HCT116 (cell line): Measurements from ENCODE around the gene TRPM3. TPM values are rescaled to one million over a fixed set of nuclear protein-coding genes. Genes with fewer than 3 reads are reported as not detected.

Source experiments
- ATAC-seq: fragments of 200-7000 bp; cut with Tn5 transposase; 2 replicates; pipeline ENCODE4 v1.9.1; 2020; ENCODE audit warnings: mild to moderate bottlenecking, moderate library complexity
- BruUV-seq: library from RNA; stranded (reverse); fragments of 400-500 nt; replicated peaks from 2 replicates; lab custom pipeline; 2021; lab: Mats Ljungman, UMichigan
- CTCF ChIA-PET: fragments of 300-600 bp; sonication (Branson Sonifier 250); formaldehyde crosslinking; loops from one replicate; lab custom pipeline; 2021; ENCODE audit warnings: antibody characterized with exemption; lab: Charles Lee
- POLR2A ChIA-PET: fragments of 300-600, 350-600 bp; sonication (Branson Sonifier 250); formaldehyde crosslinking; loops from one replicate; lab custom pipeline; 2021; ENCODE audit warnings: antibody characterized with exemption; lab: Charles Lee
- RAD21 ChIA-PET, 2 experiments: fragments of 300-600 bp; sonication (Branson Sonifier 250); formaldehyde crosslinking; loops; one replicate each; lab custom pipeline; 2023; ENCODE audit warnings: low total read pairs in 2 of 2; ENCODE audit not compliant: uncharacterized antibody in 2 of 2, unreplicated experiment in 2 of 2, low non-redundant PET in 1 of 2; lab: Charles Lee
- DNase-seq: peaks from one replicate; pipeline ENCODE4 v3.0.0-alpha.2; 2010; ENCODE audit warnings: low read depth, low spot score
- H2AFZ ChIP-seq: fragments of 200-600 bp; shearing (Covaris generic), sonication (generic); 2 replicates; pipeline ENCODE4 v1.6.1; 2017; ENCODE audit warnings: low read depth, mixed run types, mixed read lengths, antibody characterized with exemption, low read length; ENCODE audit not compliant: poor library complexity, severe bottlenecking
- H3K27ac ChIP-seq: 2 replicates; pipeline ENCODE4 v1.5.1; 2012; ENCODE audit warnings: low read depth, low read length
- H3K27me3 ChIP-seq: fragments of 200-600 bp; sonication (generic); 2 replicates; pipeline ENCODE4 v1.6.1; 2016; ENCODE audit warnings: mixed run types, low read length, mixed read lengths; ENCODE audit not compliant: insufficient read depth
- H3K36me3 ChIP-seq, 2 experiments: fragments of 200-500 bp in 1 of 2; fragments of 200-600 bp in 1 of 2; sonication (Bioruptor generic) in 1 of 2; sonication (generic) in 1 of 2; 2 replicates each; pipeline versions ENCODE4 v1.5.1 to v1.6.1; 2014 to 2016; ENCODE audit warnings: low read length in 2 of 2, inconsistent platforms in 1 of 2, mixed read lengths in 1 of 2, mixed run types in 1 of 2; ENCODE audit not compliant: insufficient read depth in 2 of 2, control insufficient read depth in 1 of 2
- H3K4me1 ChIP-seq, 2 experiments: fragments of 200-600 bp in 1 of 2; sonication (generic) in 1 of 2; 2 replicates each; pipeline versions ENCODE4 v1.5.1 to v1.6.1; 2012 to 2017; ENCODE audit warnings: low read length in 2 of 2, inconsistent platforms in 1 of 2, mild to moderate bottlenecking in 1 of 2, mixed read lengths in 1 of 2, mixed run types in 1 of 2, moderate library complexity in 1 of 2; ENCODE audit not compliant: insufficient read depth in 2 of 2, control insufficient read depth in 1 of 2
- H3K4me2 ChIP-seq: fragments of 200-600 bp; sonication (generic); 2 replicates; pipeline ENCODE4 v1.6.1; 2017; ENCODE audit warnings: mixed run types, low read length, mixed read lengths
- H3K4me3 ChIP-seq, 2 experiments: fragments of 200-600 bp in 1 of 2; sonication (generic) in 1 of 2; replicated peaks in 1 of 2; 2 replicates each; pipeline ENCODE4 v1.5.1; 2011 to 2016; ENCODE audit warnings: low read length in 2 of 2, control low read depth in 1 of 2, low read depth in 1 of 2, mild to moderate bottlenecking in 1 of 2, mixed read lengths in 1 of 2, mixed run types in 1 of 2
- H3K79me2 ChIP-seq: fragments of 200-600 bp; sonication (generic); 2 replicates; pipeline ENCODE4 v1.6.1; 2017; ENCODE audit warnings: mild to moderate bottlenecking, mixed run types, low read length, moderate library complexity, mixed read lengths; ENCODE audit not compliant: insufficient read depth
- H3K9ac ChIP-seq: fragments of 200-600 bp; sonication (generic); 2 replicates; pipeline ENCODE4 v1.6.1; 2016; ENCODE audit warnings: low read length, mixed read lengths
- H3K9me2 ChIP-seq: fragments of 200-600 bp; sonication (generic), shearing (Covaris generic); 2 replicates; pipeline ENCODE4 v1.6.1; 2017; ENCODE audit warnings: mixed run types, mild to moderate bottlenecking, moderate library complexity; ENCODE audit not compliant: insufficient read depth
- H3K9me3 ChIP-seq, 2 experiments: fragments of 200-500 bp in 1 of 2; fragments of 200-600 bp in 1 of 2; sonication (Bioruptor generic) in 1 of 2; sonication (generic) in 1 of 2; 2 replicates each; pipeline ENCODE4 v1.6.1; 2014 to 2017; ENCODE audit warnings: low read length in 2 of 2, mixed read lengths in 2 of 2, inconsistent platforms in 1 of 2, low read depth in 1 of 2, mild to moderate bottlenecking in 1 of 2, mixed run types in 1 of 2, moderate library complexity in 1 of 2; ENCODE audit not compliant: control insufficient read depth in 1 of 2, insufficient read depth in 1 of 2
- H4K20me1 ChIP-seq: fragments of 200-600 bp; sonication (generic), shearing (Covaris generic); 2 replicates; pipeline ENCODE4 v1.6.1; 2017; ENCODE audit warnings: mixed run types, mild to moderate bottlenecking, moderate library complexity; ENCODE audit not compliant: insufficient read depth
- CBX3 ChIP-seq: IDR thresholded peaks from 2 replicates; pipeline ENCODE4 v1.6.1; 2012; ENCODE audit warnings: low read depth
- CEBPB ChIP-seq: IDR thresholded peaks from 2 replicates; pipeline ENCODE4 v1.6.1; 2012; ENCODE audit warnings: low read depth
- CTCF ChIP-seq, 3 experiments: fragments of 200-600 bp in 1 of 3; sonication (generic) in 1 of 3; IDR thresholded peaks in 2 of 3; conservative IDR thresholded peaks in 1 of 3; 2 replicates each; pipeline ENCODE4 v1.5.1; 2012 to 2017; ENCODE audit warnings: low read depth in 2 of 3, low read length in 2 of 3, antibody characterized with exemption in 1 of 3, borderline replicate concordance in 1 of 3, control low read depth in 1 of 3, mild to moderate bottlenecking in 1 of 3, mixed read lengths in 1 of 3, mixed run types in 1 of 3, moderate library complexity in 1 of 3; ENCODE audit not compliant: insufficient read depth in 1 of 3
- EGR1 ChIP-seq: IDR thresholded peaks from 2 replicates; pipeline ENCODE4 v1.6.1; 2012; ENCODE audit warnings: low read depth
- ELF1 ChIP-seq: IDR thresholded peaks from 2 replicates; pipeline ENCODE4 v1.6.1; 2012; ENCODE audit warnings: low read depth, borderline replicate concordance
- EZH2 ChIP-seq: fragments of 200-600 bp; sonication (generic); IDR thresholded peaks from 2 replicates; pipeline ENCODE4 v1.6.1; 2017; ENCODE audit warnings: antibody characterized with exemption, mixed run types
- EZH2phosphoT487 ChIP-seq: fragments of 200-600 bp; IDR thresholded peaks from 2 replicates; pipeline ENCODE4 v1.6.1; 2018; ENCODE audit warnings: antibody characterized with exemption, borderline replicate concordance
- FOSL1 ChIP-seq: IDR thresholded peaks from 2 replicates; pipeline ENCODE4 v1.6.1; 2012; ENCODE audit warnings: low read depth
- MAX ChIP-seq: IDR thresholded peaks from 2 replicates; pipeline ENCODE4 v1.6.1; 2012
- POLR2A ChIP-seq: IDR thresholded peaks from 2 replicates; pipeline ENCODE4 v1.7.0; 2011; ENCODE audit warnings: borderline replicate concordance; ENCODE audit not compliant: insufficient read depth, insufficient read length; ENCODE audit errors: extremely low read depth
- POLR2AphosphoS5 ChIP-seq: IDR thresholded peaks from 2 replicates; pipeline ENCODE4 v1.6.1; 2011; ENCODE audit warnings: mild to moderate bottlenecking, low read depth, low read length, moderate library complexity
- RAD21 ChIP-seq: IDR thresholded peaks from 2 replicates; pipeline ENCODE4 v1.6.1; 2012; ENCODE audit warnings: low read depth, mild to moderate bottlenecking
- SIN3A ChIP-seq: IDR thresholded peaks from 2 replicates; pipeline ENCODE4 v1.6.1; 2012; ENCODE audit warnings: low read depth
- SP1 ChIP-seq: IDR thresholded peaks from 2 replicates; pipeline ENCODE4 v1.6.1; 2012; ENCODE audit warnings: low read depth
- TCF7L2 ChIP-seq: IDR thresholded peaks from 2 replicates; pipeline ENCODE4 v1.7.0; 2011; ENCODE audit warnings: borderline replicate concordance, inconsistent platforms; ENCODE audit not compliant: insufficient read depth, insufficient read length; ENCODE audit errors: extremely low read depth
- YY1 ChIP-seq: IDR thresholded peaks from 2 replicates; pipeline ENCODE4 v1.6.1; 2011; ENCODE audit warnings: low read length, low read depth, moderate library complexity, mild to moderate bottlenecking; ENCODE audit not compliant: insufficient replicate concordance; ENCODE audit errors: extremely low read depth
- ZBTB33 ChIP-seq: IDR thresholded peaks from 2 replicates; pipeline ENCODE4 v1.6.1; 2011; ENCODE audit warnings: mild to moderate bottlenecking, low read length, moderate library complexity; ENCODE audit not compliant: insufficient replicate concordance; ENCODE audit errors: extremely low read depth
- ZNF274 ChIP-seq: fragments of 200-500 bp; sonication (Bioruptor generic); IDR thresholded peaks from 2 replicates; pipeline ENCODE4 v1.6.1; 2014; ENCODE audit warnings: mild to moderate bottlenecking, low read depth, low read length, inconsistent platforms
- intact Hi-C: fragments of 100-400 bp; cut with micrococcal nuclease; formaldehyde crosslinking; loops from 2 replicates; pipeline ENCODE4 v1.10.0; 2022
- total RNA-seq: library from RNA; stranded (reverse); gene quantifications from one replicate; pipeline ENCODE4 v1.2.1, GENCODE V29; 2021; ENCODE audit not compliant: unreplicated experiment
- TF ChIP-seq, protein P1 (sequence below): IDR thresholded peaks from 2 replicates; pipeline ENCODE4 v1.6.1; 2012; ENCODE audit warnings: low read depth

The TRPM3 gene
- total RNA-seq, 1 experiment from 2014 or later: not detected

GRCh38 chr9:71058660-71059059 lies 62.8 kb downstream of the TRPM3 start:
- BruUV-seq: no TSS peak
- intact Hi-C loops: no loop called here
- no peaks in the 10 kb centered on the region for H3K9me2 ChIP-seq
- H3K9me3 ChIP-seq: no peaks in the 10 kb centered on the region
- no peaks in the 10 kb centered on the region for H3K36me3 ChIP-seq
- H3K4me2 ChIP-seq: no peak overlapping the region
- H3K4me3 ChIP-seq: no peak overlapping the region
- no peak for ATAC-seq
- no peaks in the 10 kb centered on the region for H4K20me1 ChIP-seq
- H3K27ac ChIP-seq: no peak overlapping the region
- TF ChIP-seq FOSL1 (no peak), CBX3 (no peak), CTCF (IDR thresholded peaks at IDR 0.05 in 2 of 3, conservative IDR thresholded peaks at IDR 0.05 in 1 of 3; ENCODE audit: borderline replicate concordance in 1 of 3, insufficient read depth in 1 of 3, low read depth in 2 of 3, low read length in 2 of 3) (no peak), ELF1 (no peak), EZH2 (no peak), EGR1 (no peak), POLR2A (no peak), RAD21 (no peak), TCF7L2 (no peak), ZBTB33 (no peak), YY1 (no peak), ZNF274 (no peak), POLR2AphosphoS5 (no peak), MAX (no peak), EZH2phosphoT487 (no peak), SIN3A (no peak), CEBPB (no peak), SP1 (no peak)
- TF ChIP-seq, protein P1, sequence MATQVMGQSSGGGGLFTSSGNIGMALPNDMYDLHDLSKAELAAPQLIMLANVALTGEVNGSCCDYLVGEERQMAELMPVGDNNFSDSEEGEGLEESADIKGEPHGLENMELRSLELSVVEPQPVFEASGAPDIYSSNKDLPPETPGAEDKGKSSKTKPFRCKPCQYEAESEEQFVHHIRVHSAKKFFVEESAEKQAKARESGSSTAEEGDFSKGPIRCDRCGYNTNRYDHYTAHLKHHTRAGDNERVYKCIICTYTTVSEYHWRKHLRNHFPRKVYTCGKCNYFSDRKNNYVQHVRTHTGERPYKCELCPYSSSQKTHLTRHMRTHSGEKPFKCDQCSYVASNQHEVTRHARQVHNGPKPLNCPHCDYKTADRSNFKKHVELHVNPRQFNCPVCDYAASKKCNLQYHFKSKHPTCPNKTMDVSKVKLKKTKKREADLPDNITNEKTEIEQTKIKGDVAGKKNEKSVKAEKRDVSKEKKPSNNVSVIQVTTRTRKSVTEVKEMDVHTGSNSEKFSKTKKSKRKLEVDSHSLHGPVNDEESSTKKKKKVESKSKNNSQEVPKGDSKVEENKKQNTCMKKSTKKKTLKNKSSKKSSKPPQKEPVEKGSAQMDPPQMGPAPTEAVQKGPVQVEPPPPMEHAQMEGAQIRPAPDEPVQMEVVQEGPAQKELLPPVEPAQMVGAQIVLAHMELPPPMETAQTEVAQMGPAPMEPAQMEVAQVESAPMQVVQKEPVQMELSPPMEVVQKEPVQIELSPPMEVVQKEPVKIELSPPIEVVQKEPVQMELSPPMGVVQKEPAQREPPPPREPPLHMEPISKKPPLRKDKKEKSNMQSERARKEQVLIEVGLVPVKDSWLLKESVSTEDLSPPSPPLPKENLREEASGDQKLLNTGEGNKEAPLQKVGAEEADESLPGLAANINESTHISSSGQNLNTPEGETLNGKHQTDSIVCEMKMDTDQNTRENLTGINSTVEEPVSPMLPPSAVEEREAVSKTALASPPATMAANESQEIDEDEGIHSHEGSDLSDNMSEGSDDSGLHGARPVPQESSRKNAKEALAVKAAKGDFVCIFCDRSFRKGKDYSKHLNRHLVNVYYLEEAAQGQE: no peak
- H3K4me1 ChIP-seq: no peaks in the 10 kb centered on the region
- ChIA-PET POLR2A (no interaction called here), CTCF (no interaction called here), RAD21 (no interaction called here)
- H2AFZ ChIP-seq: no peak overlapping the region
- H3K27me3 ChIP-seq: peaks cover 14% of the 10 kb centered on the region
- no peak for DNase-seq
- no peak overlapping the region for H3K9ac ChIP-seq
- no peaks in the 10 kb centered on the region for H3K79me2 ChIP-seq
